Natural killer cell (primary cell): ENCODE results near the gene C10orf53. TPM values are rescaled to one million over a fixed set of nuclear protein-coding genes. Genes with fewer than 3 reads are reported as not detected.

Experiments used
- ATAC-seq, 3 donors: fragments of 150-1000 bp in 2 of 3; fragments of 200-7000 bp in 1 of 3; cut with Tn5 transposase; 1 replicate in 1 of 3; 2 replicates in 2 of 3; pipeline ENCODE4 v1.10.0; 2021; ENCODE audit warnings: mild to moderate bottlenecking in 2 of 3, moderate library complexity in 2 of 3
- DNase-seq, 2 donors: peaks; one replicate each; pipeline versions ENCODE4 v3.0.0 to v3.0.0-alpha.2; 2013 to 2021; ENCODE audit warnings: mixed read lengths in 1 of 2
- H3K27ac ChIP-seq: one replicate; pipeline ENCODE4 v1.5.1; 2013; ENCODE audit warnings: mild to moderate bottlenecking, low read length
- H3K27me3 ChIP-seq: one replicate; pipeline ENCODE4 v1.6.1; 2013; ENCODE audit warnings: low read length; ENCODE audit not compliant: control insufficient read depth, insufficient read depth
- H3K36me3 ChIP-seq: one replicate; pipeline ENCODE4 v1.6.1; 2013; ENCODE audit warnings: low read length; ENCODE audit not compliant: control insufficient read depth, insufficient read depth
- H3K4me1 ChIP-seq: one replicate; pipeline ENCODE4 v1.6.1; 2013; ENCODE audit warnings: low read length; ENCODE audit not compliant: control insufficient read depth, insufficient read depth
- H3K4me3 ChIP-seq: one replicate; pipeline ENCODE4 v1.5.1; 2013; ENCODE audit warnings: low read length
- H3K9me3 ChIP-seq: one replicate; pipeline ENCODE4 v1.6.1; 2013; ENCODE audit warnings: low read length; ENCODE audit not compliant: control insufficient read depth, insufficient read depth
- H3K27ac Mint-ChIP-seq, 2 donors: one replicate each; pipeline ENCODE4 v1.8.0; 2022; ENCODE audit warnings: mild to moderate bottlenecking in 2 of 2, mixed read lengths in 2 of 2, moderate library complexity in 1 of 2
- H3K27me3 Mint-ChIP-seq, 2 donors: one replicate each; pipeline ENCODE4 v1.8.0; 2022; ENCODE audit warnings: low read depth in 2 of 2, mixed read lengths in 2 of 2
- H3K36me3 Mint-ChIP-seq: one replicate; pipeline ENCODE4 v1.8.0; 2022; ENCODE audit warnings: mixed read lengths
- H3K4me1 Mint-ChIP-seq, 2 donors: one replicate each; pipeline ENCODE4 v1.8.0; 2022; ENCODE audit warnings: mixed read lengths in 2 of 2
- H3K4me3 Mint-ChIP-seq: one replicate; pipeline ENCODE4 v1.8.0; 2022; ENCODE audit warnings: mild to moderate bottlenecking, moderate library complexity, mixed read lengths
- H3K9me3 Mint-ChIP-seq, 2 donors: one replicate each; pipeline ENCODE4 v1.8.0; 2022; ENCODE audit warnings: mixed read lengths in 2 of 2
- WGBS: methylation state at CpG from one replicate; pipeline ENCODE4 v1.1.7; 2013; ENCODE audit warnings: missing lambda C conversion rate; ENCODE audit not compliant: insufficient coverage; 5-methylcytosine and 5-hydroxymethylcytosine counted together
- intact Hi-C: fragments of 100-400 bp; cut with micrococcal nuclease; formaldehyde crosslinking; loops from one replicate; pipeline ENCODE4 v1.14.2; 2022
- total RNA-seq, 4 donors: library from RNA; stranded (reverse); fragments of 120-200 nt in 1 of 4; gene quantifications; one replicate each; pipeline versions ENCODE4 v1.2.3 to v1.2.4, GENCODE V29; 2013 to 2022
- TF ChIP-seq, protein P1 (sequence below): fragments of 200-600 bp; IDR thresholded peaks from one replicate; pipeline ENCODE4 v1.8.0; 2022; ENCODE audit warnings: antibody characterized with exemption

C10orf53 gene
- total RNA-seq, 3 donors from 2014 or later (not counting 1 experiment from before 2014, with no cell fraction given), result not detected

DNA sequence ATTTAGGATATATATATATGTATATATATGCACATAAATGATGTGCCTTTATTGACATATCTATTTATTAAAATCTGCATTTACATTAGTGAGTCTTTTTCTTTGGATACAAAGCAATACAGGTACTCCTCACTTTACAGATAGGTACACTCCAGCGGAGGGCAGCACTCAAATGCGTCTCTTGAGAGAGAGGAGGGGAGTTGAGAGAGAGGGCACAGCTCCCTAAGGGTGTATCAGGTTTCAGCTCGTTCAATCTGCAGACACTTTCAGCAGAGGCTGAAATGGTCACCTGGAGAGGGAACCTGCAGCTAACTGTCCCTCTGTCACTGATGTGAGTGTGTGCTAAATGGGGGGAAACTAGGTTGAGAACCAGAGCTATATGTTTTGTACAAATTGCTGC, 21.5 kb downstream of the C10orf53 start:
- H3K27me3 Mint-ChIP-seq, result peaks cover 0 to 6% of the 10 kb centered on the region in 2 donors
- H3K27ac Mint-ChIP-seq, result no peak overlapping the region
- no peaks in the 10 kb centered on the region for H3K9me3 ChIP-seq
- TF ChIP-seq, protein P1, sequence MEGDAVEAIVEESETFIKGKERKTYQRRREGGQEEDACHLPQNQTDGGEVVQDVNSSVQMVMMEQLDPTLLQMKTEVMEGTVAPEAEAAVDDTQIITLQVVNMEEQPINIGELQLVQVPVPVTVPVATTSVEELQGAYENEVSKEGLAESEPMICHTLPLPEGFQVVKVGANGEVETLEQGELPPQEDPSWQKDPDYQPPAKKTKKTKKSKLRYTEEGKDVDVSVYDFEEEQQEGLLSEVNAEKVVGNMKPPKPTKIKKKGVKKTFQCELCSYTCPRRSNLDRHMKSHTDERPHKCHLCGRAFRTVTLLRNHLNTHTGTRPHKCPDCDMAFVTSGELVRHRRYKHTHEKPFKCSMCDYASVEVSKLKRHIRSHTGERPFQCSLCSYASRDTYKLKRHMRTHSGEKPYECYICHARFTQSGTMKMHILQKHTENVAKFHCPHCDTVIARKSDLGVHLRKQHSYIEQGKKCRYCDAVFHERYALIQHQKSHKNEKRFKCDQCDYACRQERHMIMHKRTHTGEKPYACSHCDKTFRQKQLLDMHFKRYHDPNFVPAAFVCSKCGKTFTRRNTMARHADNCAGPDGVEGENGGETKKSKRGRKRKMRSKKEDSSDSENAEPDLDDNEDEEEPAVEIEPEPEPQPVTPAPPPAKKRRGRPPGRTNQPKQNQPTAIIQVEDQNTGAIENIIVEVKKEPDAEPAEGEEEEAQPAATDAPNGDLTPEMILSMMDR, result no peak
- H3K36me3 ChIP-seq, result no peaks in the 10 kb centered on the region
- no peaks in the 10 kb centered on the region for H3K36me3 Mint-ChIP-seq
- 11% methylated on average over 3 of the region's 3 CpGs for WGBS
- no peaks in the 10 kb centered on the region for H3K4me1 Mint-ChIP-seq
- H3K4me3 Mint-ChIP-seq, result no peak overlapping the region
- intact Hi-C loops, result no loop called here
- DNase-seq (no peak), ATAC-seq (no peak)
- no peaks in the 10 kb centered on the region for H3K4me1 ChIP-seq
- no peak overlapping the region for H3K4me3 ChIP-seq
- H3K27me3 ChIP-seq, result no peaks in the 10 kb centered on the region
- H3K9me3 Mint-ChIP-seq, result no peaks in the 10 kb centered on the region
- H3K27ac ChIP-seq, result no peak overlapping the region

DNA sequence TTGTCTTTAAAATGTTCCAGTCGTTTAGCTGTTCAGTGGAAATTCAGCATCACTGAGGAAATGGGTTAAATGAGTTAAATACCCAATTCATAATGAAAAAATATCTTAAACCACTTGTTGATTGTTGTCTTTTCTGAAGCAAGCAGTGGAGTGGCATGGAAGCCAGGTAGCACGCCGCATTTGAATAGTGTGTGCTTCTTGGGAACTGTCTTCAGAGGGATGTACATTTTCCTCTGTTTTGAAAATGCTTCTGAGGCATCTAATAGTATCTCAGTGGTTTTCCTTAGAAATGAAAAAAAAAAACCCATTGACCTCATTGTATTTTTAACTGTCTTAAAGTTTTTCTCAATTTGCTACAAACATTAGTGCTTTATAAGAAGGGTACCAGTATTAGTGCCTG, 28.1 kb downstream of the C10orf53 start:
- no peaks in the 10 kb centered on the region for H3K36me3 ChIP-seq
- 76% methylated on average over 3 of the region's 3 CpGs for WGBS
- H3K9me3 ChIP-seq, result no peaks in the 10 kb centered on the region
- Mint-ChIP-seq H3K27ac (no peak overlapping the region), H3K27me3 (peaks cover 0 to 13% of the 10 kb centered on the region in 2 donors), H3K36me3 (no peaks in the 10 kb centered on the region), H3K4me3 (no peak overlapping the region), H3K9me3 (no peaks in the 10 kb centered on the region), H3K4me1 (no peaks in the 10 kb centered on the region)
- H3K27me3 ChIP-seq, result no peaks in the 10 kb centered on the region
- H3K4me1 ChIP-seq, result no peaks in the 10 kb centered on the region
- no peak for ATAC-seq
- TF ChIP-seq, protein P1, result no peak
- no peak overlapping the region for H3K4me3 ChIP-seq
- intact Hi-C loops, result no loop called here
- DNase-seq, result no peak
- H3K27ac ChIP-seq, result no peak overlapping the region

DNA sequence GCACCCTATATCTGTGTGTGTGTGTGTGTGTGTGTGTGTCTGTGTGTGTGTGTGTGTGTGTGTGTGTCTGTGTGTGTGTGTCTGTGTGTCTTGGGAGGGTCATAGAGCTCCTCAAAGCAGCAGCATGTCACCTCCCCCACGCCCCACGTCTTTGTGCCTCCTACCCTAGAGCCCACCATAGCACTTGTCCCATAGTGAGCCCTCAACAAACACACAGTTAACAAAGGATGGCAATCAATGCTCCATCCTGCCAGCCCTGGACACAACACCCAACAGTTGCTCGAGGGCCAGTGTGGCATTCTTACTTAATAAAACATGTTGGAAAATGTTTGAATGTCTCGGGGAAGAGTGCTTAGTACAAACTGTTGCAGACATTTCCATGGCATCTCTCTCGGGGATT, 30.5 kb downstream of the C10orf53 start:
- TF ChIP-seq, protein P1, result no peak
- no peaks in the 10 kb centered on the region for H3K4me1 Mint-ChIP-seq
- H3K9me3 Mint-ChIP-seq, result peaks cover 0 to 3% of the 10 kb centered on the region in 2 donors
- no peak overlapping the region for H3K4me3 ChIP-seq
- H3K27ac ChIP-seq, result no peak overlapping the region
- WGBS, result 59% methylated on average over 5 of the region's 5 CpGs
- H3K27me3 ChIP-seq, result no peaks in the 10 kb centered on the region
- no peaks in the 10 kb centered on the region for H3K9me3 ChIP-seq
- H3K4me1 ChIP-seq, result no peaks in the 10 kb centered on the region
- H3K36me3 ChIP-seq, result no peaks in the 10 kb centered on the region
- H3K27ac Mint-ChIP-seq, result no peak overlapping the region
- intact Hi-C loops, result no loop called here
- DNase-seq (no peak), ATAC-seq (no peak)
- no peak overlapping the region for H3K4me3 Mint-ChIP-seq
- H3K36me3 Mint-ChIP-seq, result no peaks in the 10 kb centered on the region
- H3K27me3 Mint-ChIP-seq, result peaks cover 0 to 7% of the 10 kb centered on the region in 2 donors

DNA sequence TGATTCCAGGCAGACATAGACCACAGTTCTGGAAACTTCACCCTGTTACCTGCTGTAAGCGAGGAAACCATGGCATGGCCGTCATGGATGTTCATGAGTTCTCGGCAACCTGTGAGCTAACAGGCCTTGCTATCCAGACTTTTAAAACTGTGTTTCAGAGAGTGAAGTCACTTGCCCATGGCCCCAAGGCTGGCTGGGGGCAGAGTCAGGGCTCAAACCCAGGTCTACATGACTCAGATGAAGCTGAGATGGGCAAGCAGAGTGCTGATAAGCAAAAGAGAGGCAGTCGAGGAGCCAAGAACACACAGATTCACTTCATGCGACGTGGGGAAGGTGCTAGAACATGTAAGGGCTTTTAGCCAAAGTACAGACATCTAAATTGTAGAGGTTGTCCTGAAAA, 31.5 kb downstream of the C10orf53 start:
- Mint-ChIP-seq H3K27ac (no peak overlapping the region), H3K36me3 (no peaks in the 10 kb centered on the region), H3K27me3 (peaks cover 0 to 7% of the 10 kb centered on the region in 2 donors), H3K9me3 (peaks cover 0 to 3% of the 10 kb centered on the region in 2 donors), H3K4me1 (no peaks in the 10 kb centered on the region), H3K4me3 (no peak overlapping the region)
- no peaks in the 10 kb centered on the region for H3K36me3 ChIP-seq
- ATAC-seq, result no peak
- H3K27ac ChIP-seq, result no peak overlapping the region
- no peaks in the 10 kb centered on the region for H3K4me1 ChIP-seq
- DNase-seq, result no peak
- TF ChIP-seq, protein P1, result no peak
- no peak overlapping the region for H3K4me3 ChIP-seq
- 79% methylated on average over 6 of the region's 6 CpGs for WGBS
- intact Hi-C loops, result no loop called here
- H3K9me3 ChIP-seq, result no peaks in the 10 kb centered on the region
- no peaks in the 10 kb centered on the region for H3K27me3 ChIP-seq
